ENCODE measurements around the gene AOPEP.

The AOPEP gene

DNA sequence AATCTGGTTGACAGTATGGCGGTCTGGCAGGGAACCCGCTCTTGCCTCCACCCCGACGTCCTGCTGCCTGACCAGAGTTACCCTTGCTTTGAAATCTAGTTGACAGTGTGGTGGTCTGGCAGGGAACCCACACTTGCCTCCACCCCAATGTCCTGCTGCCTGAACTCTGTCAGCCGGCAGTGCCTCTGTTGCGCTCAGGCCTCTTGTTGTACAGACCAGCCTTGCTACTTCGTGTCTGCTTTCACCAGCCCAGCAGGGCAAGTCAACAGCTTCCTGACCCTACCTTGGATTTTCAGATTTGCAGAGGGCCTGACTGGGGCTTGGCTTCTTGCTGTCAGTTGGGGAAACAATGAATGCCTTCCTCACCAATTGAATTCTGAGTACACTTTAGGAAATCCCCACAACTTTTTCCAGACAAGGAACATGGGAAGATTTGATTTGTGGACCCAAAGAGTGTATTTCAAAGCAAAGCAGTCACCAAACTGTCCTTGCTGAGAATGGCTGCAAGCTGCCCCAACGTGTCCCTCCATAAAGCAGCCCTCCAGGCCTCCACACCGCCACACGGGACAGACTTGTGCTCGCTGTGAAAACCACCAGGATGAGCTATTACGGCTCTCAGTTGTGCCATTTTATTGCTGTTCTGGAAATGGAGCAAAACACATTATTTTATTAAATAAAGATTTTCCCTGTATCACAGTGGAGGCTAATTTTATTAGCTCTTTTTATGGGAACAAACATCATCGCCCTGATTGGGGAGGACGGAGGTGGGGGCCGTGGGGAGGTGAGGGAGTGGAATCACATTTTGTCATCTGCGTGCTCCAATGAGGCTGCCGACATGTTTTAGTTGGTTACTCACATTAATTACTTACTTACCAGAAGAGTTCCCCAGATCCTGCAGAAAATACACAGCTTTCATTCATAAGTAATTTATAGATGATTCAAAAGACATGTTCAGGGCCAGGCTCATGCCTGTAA, 189.3 kb downstream of the AOPEP start:
- no peak for DNase-seq (ENCODE audit: low read depth in 2 of 2)

DNA sequence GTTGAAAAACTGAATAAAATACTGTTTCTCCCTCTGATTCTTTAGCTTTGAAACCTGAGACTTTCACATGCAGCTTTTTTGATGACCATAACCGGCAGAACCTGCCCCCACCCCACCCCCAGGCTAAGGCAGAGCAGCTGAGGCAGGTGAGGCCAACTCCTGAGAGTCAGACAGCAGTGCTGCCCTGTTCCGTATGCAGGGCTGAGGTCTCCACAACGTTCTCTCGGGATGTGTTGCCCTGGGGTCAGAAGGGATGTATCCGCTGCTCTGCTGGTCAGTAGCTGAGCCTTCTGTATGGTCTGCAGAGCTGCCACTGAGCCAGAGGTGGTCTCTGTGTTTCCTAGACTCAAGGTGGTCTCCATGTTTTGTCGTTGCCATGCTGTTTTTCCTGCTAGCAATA, 190.5 kb downstream of the AOPEP start:
- no peak for DNase-seq (ENCODE audit: low read depth in 2 of 2)

DNA sequence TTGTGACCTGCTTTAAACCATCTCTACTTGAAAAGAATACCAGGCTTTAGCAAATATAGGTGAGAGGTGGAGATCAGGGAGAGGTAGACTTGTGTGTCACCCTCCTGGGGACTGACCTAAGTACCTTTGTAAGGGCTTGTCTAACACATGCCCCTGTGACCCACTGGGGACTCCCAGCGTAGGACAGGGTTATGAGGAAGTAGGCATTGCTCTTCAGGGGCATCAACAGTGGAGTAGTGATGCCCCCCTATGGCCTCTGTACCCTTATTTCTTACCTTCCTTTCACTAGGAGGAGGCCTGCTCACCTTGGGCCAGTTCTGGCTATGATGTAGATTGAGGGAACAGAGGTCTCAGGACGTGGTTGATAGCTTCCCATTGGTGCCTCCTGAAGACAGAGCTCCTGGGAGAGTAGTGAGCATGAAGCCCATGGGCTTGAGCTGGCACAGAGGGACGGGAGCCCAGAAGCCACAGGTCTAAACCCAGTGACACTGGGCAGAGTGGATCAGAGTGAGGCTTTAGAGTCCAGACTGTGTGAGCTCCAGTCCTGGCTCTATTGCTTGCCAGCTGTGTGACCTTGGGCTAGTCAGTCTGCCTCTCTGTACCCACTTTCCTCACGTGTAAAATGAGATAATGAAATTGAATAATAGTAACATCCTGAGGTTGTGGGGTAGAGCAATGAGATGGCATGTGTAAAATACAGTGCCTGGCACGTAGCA, 191.7 kb downstream of the AOPEP start:
- DNase-seq (ENCODE audit: low read depth in 2 of 2) = no peak

DNA sequence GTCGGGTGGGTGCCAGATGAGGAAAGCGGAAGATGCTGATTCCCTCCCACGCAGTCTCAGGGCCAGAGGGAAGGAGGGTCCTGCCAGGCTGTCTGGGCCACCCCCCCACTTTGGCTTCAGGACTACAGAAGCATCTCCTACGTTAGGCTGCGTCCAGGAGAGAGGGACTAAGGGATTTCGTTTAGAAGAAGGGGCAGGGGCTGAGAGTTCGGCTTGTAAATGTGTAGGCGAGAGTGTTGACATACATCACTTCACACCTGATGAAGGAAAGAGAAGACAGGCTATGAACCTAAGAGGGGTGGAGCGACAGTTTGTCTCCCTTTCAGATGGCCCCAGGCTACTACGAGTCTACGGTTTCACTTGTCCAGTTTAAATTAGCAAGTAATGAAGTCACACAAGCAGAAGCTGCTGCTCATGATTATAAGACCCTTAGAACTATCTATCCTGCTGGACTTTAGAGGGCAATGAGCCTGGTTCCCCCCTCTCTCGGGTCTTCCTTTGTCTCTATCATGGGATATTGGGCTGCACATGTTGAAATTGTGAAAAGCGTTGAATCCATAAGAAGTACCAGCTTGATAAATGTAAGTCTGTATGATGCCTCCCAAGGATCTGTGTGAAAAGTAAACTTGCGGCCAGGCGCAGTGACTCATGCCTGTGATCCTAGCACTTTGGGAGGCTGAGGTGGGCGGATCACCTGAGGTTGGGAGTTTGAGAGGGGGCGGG, 193.0 kb downstream of the AOPEP start:
- no peak for DNase-seq (ENCODE audit: low read depth in 2 of 2)

DNA sequence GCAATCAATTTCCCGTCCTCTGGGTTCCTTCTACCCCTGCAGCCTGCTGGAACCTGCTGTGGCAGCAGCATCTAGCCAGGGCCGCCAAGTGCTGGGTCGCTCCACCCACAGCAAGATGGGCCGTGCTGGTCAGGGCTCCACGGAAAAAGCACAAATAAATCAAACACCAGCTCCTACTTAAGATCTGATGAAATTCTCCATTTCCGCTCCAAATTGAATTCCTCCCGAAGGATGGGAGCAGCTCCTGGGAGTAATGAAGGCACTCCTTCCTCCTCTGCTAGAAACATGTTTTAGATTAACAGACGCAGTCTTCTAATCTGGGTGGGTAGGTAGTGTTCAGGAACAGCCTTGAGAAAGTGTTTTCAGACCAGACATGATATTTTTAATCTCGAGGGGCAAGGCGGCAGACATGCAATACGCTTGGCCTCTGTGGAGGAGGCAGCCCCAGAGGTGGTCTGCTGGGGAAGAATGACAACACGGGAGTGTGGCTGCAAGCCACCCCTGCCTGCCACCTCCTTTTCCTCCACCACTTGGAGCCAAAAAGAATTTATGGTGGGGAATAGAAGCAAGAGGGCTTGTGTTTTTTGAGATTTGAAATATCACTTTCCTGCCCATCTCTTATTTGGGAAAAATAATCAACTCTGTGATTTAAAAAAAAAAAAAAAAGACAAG, 194.1 kb downstream of the AOPEP start:
- DNase-seq (ENCODE audit: low read depth in 2 of 2) = no peak

DNA sequence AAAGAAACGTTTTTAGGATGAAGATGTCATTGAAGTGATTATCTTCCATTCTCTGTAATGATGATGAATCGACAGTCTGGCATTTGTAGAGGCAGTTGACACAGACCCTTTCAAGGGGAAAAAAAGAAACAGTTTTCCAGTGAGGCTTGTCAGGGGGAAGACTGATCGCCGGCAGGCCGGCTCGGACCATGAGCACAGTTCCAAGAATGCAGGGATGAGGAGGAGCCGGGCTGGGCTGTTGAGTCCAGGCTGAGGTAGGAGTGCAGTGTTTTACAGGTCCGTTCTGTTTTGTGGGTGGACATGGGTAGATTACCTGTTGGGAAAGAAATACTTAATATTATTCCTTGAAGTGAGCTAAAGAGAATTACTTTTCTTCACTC, 194.6 kb downstream of the AOPEP start:
- no peak for DNase-seq (ENCODE audit: low read depth in 2 of 2)

DNA sequence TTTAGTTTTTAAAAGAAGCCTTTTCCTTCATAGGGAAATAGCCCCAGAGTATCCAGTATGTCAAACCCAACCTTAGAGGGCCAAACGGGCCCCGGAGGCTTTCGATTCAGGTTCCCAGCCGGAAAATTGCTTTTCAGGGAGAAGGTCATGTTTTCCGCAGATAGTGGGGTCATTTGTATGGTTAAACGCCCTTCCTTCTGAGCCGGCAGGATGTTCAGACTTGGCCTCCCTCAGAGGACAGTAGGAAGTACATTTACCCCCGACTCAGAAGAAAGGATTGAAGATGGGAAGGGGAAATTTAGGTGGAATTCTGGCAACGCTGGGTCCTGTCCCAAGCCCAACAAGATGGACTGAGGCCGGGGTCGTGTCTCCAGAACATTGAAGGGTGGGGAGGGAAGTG, 195.2 kb downstream of the AOPEP start:
- DNase-seq (ENCODE audit: low read depth in 2 of 2) = no peak

DNA sequence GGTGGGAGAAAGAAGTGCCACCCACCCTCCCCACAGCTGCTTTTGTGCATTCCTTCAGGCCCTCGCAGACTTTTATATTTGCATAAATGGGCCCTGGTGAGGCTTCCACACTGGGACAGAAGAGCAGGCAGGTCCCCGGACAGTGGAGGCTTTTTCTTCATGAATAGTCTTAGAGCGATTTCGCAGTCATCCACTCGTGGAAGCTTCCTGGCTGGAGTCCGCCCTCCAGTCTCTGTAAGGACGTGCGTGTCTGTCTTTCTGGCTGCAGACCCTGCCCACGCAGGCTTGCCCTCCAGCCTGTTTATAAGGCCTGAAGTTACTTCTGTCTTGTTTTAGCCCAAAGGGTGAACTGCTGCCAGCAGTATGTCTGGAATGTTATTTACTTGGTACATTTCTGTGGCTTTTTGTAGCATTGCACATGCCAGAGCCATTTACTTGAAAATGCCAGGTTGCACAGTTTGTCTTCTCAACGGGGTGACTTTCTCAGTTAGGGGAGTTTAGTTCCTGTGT, 195.7 kb downstream of the AOPEP start:
- DNase-seq (ENCODE audit: low read depth in 2 of 2) = no peak

DNA sequence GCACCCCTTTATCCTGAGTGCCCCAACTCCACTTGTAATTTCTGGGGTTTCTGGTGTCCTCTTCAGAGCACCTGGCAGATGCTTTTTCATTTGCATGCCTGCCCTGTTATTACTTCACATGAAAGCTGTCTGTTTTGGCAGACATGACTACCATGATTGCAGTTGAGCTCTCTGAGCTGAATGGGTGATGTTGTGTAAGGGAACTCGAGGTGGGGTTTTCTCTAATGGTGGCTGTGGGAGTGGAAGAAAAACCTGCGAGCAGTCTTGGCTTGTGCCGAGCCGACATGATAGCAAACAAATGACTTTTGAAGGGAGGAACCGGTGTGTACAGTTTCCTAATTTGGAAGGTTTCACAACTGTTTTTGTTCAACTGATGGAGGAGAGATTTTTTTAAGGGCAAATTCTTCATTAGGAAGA, 196.2 kb downstream of the AOPEP start:
- DNase-seq (ENCODE audit: low read depth in 2 of 2) = no peak

DNA sequence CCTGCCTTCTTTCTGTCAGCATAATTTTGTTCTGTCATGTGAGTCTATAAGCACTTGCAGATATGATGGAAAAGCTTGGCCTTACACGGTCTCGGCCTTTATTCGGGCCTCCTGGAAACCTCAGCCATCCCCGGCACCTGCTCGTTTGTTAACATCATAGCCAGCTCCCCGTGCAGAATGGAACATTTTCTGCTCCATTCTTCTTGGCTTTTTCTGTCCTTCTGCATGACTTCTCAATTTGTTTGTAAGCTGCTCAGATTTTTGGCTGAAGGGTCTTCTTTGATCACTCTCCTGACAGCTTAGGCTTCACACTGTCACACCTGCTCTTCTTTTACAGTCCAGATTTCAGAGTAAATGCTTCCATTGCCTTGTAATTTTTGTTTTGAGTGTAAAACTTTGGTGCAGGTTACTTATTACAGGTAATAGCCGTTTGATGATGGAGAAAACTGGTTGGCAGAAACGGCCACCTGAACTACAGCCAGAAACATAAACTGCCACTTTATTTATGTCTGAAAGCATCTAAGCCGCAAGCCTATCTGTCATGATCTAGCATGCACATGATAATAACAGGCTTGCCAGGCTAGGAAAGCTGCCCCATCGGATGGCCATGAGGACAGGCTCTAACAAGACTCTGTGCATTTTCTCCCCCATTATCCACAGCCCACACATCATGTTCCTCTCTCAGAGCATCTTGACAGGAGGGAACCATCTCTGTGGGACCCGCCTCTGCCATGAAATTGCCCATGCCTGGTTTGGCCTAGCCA, 197.0 kb downstream of the AOPEP start:
- DNase-seq (ENCODE audit: low read depth in 2 of 2) = no peak

DNA sequence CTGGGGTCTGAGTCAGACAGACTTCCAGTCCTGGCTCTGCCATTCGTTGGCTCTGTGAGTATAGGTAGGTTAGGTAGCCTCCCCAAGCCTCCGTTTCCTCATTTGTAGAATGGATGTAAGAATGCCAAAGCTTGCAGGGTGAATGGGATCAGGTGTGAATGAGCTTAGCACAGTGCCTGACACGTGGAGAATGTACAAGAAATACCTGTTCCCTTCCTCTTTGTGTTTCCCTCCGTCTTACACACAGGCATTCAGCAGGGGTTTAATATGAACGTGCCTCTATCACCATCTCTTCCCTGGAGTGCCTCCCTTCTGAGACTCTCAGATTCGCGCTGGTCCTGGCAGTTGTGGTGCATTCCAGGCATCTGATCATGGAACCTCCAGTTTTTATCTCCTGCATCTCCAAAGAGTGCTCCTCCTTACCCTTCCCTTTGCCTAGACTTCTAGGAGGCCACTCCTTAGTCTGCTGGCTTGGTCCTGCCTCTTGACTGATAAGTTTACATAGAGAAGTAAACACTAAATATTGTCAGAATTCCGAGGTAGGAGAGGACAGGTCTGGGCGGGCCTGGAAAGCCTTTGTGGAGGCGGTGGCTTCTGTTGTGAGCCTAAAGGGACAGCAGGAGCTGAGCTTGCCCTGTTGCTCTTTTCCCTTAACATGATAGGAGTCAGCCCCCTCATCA, 199.4 kb downstream of the AOPEP start:
- DNase-seq (ENCODE audit: low read depth in 2 of 2) = no peak

DNA sequence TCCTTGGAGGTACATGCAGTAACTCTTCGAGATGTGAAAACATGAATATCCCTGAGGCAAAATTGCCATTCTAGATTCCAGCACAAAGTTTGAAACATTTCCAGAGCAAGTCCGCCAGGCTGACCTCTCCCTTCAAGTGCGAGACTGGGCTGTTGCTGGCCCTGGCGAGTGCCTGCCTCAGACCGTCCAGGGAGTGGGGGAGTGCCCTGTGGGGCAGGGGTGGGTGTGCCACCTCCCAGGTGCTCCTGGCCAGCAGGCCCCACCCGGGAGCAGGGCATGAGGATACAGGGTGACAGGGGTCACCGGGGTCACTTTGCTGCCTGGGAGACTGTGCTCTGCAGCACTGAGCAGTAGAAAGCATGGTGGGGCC, 199.9 kb downstream of the AOPEP start:
- no peak for DNase-seq (ENCODE audit: low read depth in 2 of 2)

DNA sequence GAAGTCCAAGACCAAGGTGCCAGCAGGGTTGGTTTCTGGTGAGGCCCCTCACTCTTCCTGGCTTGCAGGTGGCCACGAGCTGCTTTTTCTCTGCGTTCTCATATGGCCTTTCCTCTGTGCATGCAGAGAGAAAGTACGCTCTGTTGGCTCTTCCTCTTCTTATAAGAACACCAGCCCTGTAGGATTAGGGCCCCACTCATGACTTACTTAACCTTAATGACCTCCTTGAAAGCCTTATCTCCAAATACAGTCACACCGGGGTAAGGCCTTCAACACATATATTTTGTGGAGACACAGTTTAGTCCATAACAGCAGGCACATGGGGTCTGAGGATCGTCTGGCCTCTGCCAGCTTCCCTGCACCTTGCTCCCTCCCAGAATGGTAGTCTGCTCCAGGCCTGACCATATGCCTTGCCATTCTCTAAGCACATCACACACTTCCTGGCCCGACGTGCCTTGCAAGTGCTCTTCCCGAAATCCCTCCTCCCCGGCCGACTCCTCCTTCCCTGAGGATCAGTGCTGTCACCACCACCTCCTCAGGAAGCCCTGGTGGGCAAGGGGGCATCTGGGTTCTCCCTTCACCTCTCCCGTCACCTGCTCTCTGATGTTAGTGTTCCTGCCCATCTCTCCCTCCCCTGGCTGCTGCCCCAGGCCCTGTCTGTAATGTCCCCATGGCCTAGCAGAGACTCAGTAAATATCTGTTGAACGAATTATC, 200.7 kb downstream of the AOPEP start:
- no peak for DNase-seq (ENCODE audit: low read depth in 2 of 2)

DNA sequence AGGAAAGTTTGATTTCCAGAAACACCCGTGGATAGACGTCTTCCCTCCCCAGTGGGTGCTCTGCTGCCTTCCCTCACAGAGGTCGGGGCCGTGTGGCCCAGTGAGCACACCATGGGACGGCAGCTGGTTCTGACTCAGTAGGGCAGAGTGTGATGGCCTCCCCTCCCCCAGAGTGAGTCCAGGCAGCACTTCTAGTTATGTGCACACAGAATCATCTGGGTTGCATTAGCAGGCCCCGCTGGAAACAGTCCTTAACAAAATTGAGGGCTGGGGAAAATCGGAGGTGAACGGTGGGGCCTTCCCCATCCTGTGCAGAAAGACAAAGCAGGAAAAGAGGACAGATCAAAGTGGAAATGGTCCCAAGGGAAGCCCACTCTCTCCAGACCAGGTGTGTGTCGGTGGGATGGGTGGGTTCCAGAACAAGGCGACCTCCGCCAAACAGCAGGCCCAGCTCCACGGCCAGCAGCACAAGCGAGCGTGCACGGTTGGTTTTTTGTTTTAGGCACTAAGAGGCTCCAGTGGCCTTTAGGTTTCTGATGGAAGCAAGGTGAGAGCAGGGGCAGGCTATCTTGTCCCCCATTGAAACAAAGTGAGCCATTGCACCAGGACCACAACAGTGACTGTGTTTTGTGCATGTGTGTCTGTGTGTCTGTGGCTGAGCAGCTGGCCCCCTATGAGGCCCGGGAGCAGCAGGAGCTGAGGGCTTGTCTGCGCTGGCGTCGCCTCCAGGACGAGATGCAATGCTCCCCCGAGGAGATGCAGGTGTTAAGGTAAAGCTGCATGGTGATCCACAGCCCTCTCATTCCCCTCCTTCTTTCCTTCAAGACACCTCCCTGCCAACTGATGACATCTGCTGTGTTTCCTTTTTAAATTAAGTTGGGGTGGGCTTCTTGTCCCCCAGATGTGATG, 201.5 kb downstream of the AOPEP start:
- DNase-seq (ENCODE audit: low read depth in 2 of 2) = no peak

DNA sequence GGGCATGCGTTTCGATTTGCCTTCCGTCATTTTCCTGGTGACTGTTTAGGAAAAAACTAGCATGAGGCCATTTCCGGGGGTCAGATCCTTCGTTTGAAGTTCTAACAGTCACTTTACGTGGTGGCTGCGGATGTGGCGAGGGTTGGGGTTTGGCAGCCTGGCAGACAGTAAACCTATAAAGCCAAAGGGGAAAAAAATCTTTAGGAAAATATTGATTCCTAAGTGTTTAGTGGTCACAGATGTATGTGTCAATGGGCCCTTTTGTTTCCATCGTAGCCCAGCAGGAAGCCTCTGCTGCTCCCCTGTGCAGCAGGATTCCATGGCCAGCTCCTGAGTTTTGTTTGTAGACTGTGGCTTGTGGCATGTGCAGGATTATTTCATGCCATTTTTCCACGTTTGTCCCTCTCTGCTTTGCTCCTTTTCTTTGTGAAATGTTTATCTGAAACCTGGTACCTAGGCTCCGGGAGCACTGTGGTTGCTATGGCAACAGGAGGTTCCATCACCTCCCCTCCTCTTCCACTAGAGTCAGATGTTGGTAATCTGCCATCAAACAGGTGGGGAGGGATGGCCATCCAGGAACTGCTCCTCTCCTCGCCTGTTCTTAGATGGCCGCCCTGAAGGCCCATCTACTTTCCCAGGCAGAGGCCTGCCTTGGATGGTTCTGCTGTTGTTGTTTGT, 202.3 kb downstream of the AOPEP start:
- DNase-seq (ENCODE audit: low read depth in 2 of 2) = no peak

DNA sequence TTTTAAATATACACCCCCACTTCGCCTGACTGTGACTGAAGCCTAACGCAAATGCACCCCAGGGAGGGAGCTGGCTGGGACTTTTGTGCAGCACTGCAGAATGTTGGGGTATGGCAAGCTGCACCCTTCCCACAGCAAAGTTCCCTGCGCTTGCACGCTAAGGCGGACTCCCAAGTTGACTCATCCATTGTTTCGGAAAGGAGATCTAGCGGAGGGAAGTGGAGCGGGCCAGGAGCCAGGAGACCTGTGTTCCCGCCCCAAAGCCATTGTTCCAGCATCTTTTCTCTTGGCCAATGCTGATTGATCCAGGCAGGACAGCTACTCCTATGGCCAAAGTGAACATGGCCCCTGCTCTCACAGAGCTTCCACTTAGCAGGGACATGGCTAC, 202.9 kb downstream of the AOPEP start:
- DNase-seq (ENCODE audit: low read depth in 2 of 2) = no peak

DNA sequence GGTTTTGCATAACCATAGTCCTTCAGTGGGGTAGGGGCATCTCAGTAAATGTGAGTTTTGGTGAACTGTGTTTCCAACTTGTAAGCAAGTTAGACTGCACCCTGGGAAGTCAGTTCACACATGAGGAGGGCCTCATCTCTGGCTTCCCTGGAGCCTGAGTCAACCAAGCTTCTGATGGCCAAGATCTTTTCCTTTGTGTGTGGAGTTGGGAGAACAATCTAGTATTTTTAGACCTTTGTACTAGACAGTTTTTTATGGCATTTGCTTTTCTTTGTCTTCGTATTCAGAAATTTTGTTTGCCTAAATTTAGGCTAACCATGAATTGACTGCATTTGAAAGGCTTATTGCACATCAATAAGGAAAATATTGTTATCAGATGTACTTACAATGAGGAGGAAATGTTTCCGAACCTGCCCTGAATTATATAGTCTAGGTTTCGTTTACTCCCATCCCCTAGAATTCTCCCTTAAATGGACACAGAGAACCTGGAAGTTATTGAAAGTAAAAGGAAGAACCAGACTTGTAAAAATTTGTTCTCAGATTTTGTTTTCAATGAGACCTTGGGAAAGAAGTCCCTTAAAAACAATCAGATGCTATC, 204.6 kb downstream of the AOPEP start:
- no peak for DNase-seq (ENCODE audit: low read depth in 2 of 2)

DNA sequence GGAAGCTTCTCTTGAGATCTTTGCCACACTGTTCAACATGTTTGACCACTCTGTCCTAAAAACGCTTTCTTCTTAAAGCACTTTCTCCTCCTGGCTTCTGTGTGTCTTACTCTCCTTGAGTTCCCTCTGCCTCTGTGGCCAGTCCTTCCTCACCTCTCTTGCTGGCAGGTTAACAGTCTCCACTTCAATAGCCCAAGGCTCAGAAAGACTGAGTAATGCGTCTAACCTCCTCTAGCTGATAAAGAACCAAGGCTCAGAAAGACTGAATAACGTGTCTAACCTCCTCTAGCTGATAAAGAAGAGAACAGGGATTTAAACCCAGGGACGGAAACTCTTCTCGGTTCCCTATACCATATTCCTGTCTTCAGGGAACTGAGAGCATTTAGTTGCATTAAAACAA, 205.2 kb downstream of the AOPEP start:
- no peak for DNase-seq (ENCODE audit: low read depth in 2 of 2)
